Stimulated activated CD4-positive, alpha-beta T cell treated with anti-CD3 and anti-CD28 coated beads, TNF-alpha, amount 100 ng/mL, for 4 hours (primary cell): Measurements from ENCODE around the gene CDYL.
A peak's percentile ranks its signal among the peaks of the same experiment; 100 is the strongest.
"Not testable (repeated sequence)": the region's sequence is repeated elsewhere in the genome, so short reads cannot be mapped to it uniquely, and the experiment has no call there.

Experiments used
- DNase-seq, 3 experiments: peaks; one replicate each; pipeline ENCODE4 v3.0.0-alpha.2; 2020; ENCODE audit warnings: low read depth in 3 of 3

Gene CDYL

DNA sequence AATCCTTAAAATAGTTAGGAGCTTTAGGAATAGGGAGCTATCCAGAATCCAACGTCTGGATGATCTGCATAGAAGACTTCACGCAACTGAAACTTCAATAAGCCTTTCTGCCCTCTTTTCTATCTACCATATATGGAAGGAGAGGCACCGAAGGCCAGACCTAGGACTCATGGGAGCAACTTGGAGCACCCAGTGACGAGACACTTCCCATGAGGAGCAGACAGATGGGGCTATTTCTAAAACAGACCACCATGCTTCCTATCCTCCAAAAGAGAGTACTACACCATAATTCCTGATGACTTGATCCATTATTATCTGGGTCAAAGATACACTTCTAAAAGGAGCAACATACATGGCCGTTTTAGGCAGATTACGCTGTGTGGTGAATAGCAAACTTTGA lies 221.7 kb downstream of the CDYL start:
- DNase-seq: no peak

DNA sequence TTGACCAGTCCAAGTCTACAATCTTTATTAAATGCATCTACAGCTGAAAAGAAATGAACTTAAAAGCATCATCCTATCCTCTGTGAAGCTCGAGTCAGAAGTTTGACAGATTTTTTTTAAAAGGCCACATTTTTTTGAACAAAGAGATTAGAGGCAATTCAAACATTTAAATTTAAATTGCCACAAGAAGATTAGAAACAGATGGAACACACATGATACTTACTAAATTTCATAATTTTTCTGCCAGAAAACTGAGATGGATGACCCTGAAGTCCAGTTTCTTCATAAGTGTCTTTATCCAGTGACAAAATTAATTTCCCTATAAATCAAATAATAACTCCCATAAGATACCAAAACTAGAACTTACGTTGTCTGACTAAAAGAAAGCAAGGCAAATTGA lies 223.4 kb downstream of the CDYL start:
- DNase-seq: no peak

DNA sequence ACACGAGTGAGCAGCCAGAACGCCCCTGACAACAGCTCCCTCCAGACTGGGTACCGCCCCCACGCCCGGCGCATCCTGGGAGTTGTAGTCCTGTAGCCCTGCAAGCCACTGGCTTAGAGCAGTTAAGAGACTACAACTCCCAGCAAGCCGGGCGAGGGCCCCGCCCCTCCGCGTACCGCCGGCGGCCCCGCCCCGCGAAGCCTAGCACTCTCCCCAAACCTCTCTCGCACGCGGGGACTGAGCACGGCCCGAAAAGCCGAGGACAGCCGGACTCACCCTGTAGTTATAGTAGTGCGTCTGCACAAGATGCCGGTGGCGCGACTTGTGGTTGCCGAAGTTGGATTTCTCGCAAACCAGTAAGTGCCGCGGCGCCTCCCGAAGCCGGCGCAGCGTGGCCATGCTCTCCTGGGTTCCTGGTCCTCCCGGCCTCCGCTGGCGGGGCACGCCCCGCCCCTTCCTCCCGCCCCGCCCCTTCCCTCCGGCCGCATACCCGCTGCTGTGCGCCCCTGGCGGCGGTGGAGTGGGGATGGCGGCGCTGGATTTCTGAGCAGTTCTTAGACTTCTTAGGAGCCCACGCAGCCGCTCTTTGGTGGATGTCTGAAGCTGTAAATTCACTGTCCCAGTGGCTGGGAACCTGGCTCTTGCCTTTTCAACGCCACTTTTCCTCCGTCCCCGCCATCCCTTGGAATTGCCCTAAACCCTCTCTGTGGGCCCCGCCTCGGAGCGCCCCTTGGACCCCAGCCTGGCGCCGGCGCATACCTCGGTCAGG lies 227.6 kb downstream of the CDYL start, which contains the start of gene RPP40:
TSS of gene RPP40 (minus strand) at position 434 of the 769 bp plus-strand sequence. CDS start at position 399, 35 bp downstream.
- peak; percentile 98 to 99 (median 98) for DNase-seq

DNA sequence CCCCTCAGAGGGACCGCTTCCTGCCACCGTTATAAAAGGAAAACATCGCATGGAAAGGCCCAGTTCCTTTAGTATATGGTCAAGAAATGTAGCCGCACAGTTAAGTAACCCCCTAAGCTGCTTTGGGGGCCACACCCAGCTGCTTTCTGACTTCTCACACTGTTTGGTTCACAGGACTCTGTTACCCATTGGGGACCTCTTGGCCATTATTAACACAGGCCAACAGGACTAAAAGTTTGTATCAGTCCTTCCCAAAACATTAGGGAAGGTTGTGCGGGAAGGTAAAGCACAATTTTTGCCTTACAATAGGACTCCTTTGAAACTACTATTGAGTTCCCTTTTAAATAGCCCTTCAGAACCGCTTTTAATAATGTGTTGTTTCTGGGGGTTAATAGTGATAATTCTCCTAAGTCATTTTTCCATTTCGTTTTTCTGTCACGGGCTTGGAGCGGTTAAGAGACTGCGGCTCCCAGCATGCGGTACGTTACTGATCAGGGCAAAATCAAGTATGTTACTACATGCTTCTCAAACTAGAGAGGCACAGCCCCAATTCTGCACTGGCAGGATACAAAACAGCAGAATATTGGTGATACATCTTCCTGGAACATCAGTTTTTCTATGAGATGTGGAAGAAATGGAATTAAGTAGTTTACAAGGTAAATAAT lies 228.3 kb downstream of the CDYL start:
- no peak for DNase-seq

- DNase-seq: not testable (repeated sequence)
Observed at GRCh38 chr6:5005038-5005433, 228.8 kb downstream of the CDYL start.
